Panc1 (cell line): ENCODE measurements around the gene CRMP1. TPM values are rescaled to one million over a fixed set of nuclear protein-coding genes. Genes with fewer than 3 reads are reported as not detected.

Experiments
- ATAC-seq: fragments of 200-7000 bp; cut with Tn5 transposase; 2 replicates; pipeline ENCODE4 v1.9.1; 2020; ENCODE audit warnings: mild to moderate bottlenecking, moderate library complexity
- BruUV-seq: library from RNA; stranded (reverse); fragments of 400-500 nt; replicated peaks from 2 replicates; lab custom pipeline; 2021; lab: Mats Ljungman, UMichigan
- CTCF ChIA-PET: fragments of 300-600 bp; sonication (Branson Sonifier 250); formaldehyde crosslinking; loops from one replicate; lab custom pipeline; 2022; ENCODE audit warnings: antibody characterized with exemption; lab: Charles Lee
- POLR2A ChIA-PET: fragments of 300-600 bp; sonication (Branson Sonifier 250); formaldehyde crosslinking; loops from one replicate; lab custom pipeline; 2022; ENCODE audit warnings: antibody characterized with exemption; lab: Charles Lee
- DNase-seq: peaks from one replicate; pipeline ENCODE4 v3.0.0-alpha.2; 2010; ENCODE audit warnings: low read depth, low spot score
- H3K27ac ChIP-seq: 2 replicates; pipeline ENCODE4 v1.5.1; 2011; ENCODE audit warnings: mild to moderate bottlenecking, low read length, inconsistent platforms
- H3K27me3 ChIP-seq: fragments of 200-500 bp; sonication (Bioruptor generic); 2 replicates; pipeline ENCODE4 v1.6.0; 2014; ENCODE audit warnings: low read length, inconsistent platforms; ENCODE audit not compliant: control insufficient read depth, insufficient read depth
- H3K36me3 ChIP-seq: fragments of 200-500 bp; sonication (Bioruptor generic); 2 replicates; pipeline ENCODE4 v1.5.1; 2014; ENCODE audit warnings: inconsistent platforms, mild to moderate bottlenecking, low read length, moderate library complexity; ENCODE audit not compliant: control insufficient read depth, insufficient read depth
- H3K4me1 ChIP-seq: 2 replicates; pipeline ENCODE4 v1.5.1; 2011; ENCODE audit warnings: inconsistent platforms, mild to moderate bottlenecking, low read length, moderate library complexity; ENCODE audit not compliant: control insufficient read depth, insufficient read depth
- H3K4me3 ChIP-seq, 2 experiments: 2 replicates each; pipeline ENCODE4 v1.5.1; 2011 to 2012; ENCODE audit warnings: low read depth in 2 of 2, low read length in 2 of 2, mild to moderate bottlenecking in 2 of 2, inconsistent platforms in 1 of 2, moderate library complexity in 1 of 2
- H3K9me3 ChIP-seq: fragments of 200-500 bp; sonication (Bioruptor generic); 2 replicates; pipeline ENCODE4 v1.5.1; 2014; ENCODE audit warnings: low read depth, mild to moderate bottlenecking, inconsistent platforms, low read length, moderate library complexity; ENCODE audit not compliant: control insufficient read depth, insufficient read depth
- CTCF ChIP-seq: fragments of 450-650 bp; IDR thresholded peaks from 2 replicates; pipeline ENCODE4 v1.5.1; 2017; ENCODE audit warnings: mild to moderate bottlenecking
- POLR2AphosphoS5 ChIP-seq: IDR thresholded peaks from 2 replicates; pipeline ENCODE4 v1.6.1; 2012; ENCODE audit warnings: mild to moderate bottlenecking, low read depth, low read length, moderate library complexity
- REST ChIP-seq, 2 experiments: IDR thresholded peaks; 2 replicates each; pipeline ENCODE4 v1.6.1; 2011 to 2012; ENCODE audit warnings: low read depth in 2 of 2, control low read depth in 1 of 2, low read length in 1 of 2, mild to moderate bottlenecking in 1 of 2, moderate library complexity in 1 of 2; ENCODE audit not compliant: insufficient read depth in 1 of 2
- SIN3A ChIP-seq: IDR thresholded peaks from 2 replicates; pipeline ENCODE4 v1.6.1; 2012; ENCODE audit warnings: low read depth, mild to moderate bottlenecking, low read length, moderate library complexity, borderline replicate concordance; ENCODE audit not compliant: insufficient read depth
- TCF7L2 ChIP-seq: IDR thresholded peaks from 2 replicates; pipeline ENCODE4 v1.6.1; 2011; ENCODE audit warnings: mild to moderate bottlenecking, low read depth, low read length, inconsistent platforms
- in situ Hi-C: cut with HindIII; loops from 2 replicates; pipeline ENCODE4 v1.10.0; 2016; ENCODE audit warnings: low sequenced_read_pairs, low pct_unique_long_range_greater_than_20kb
- intact Hi-C: fragments of 100-400 bp; cut with micrococcal nuclease; formaldehyde crosslinking; loops from one replicate; pipeline ENCODE4 v1.10.0; 2022; ENCODE audit not compliant: unreplicated experiment
- total RNA-seq: library from RNA; stranded (reverse); gene quantifications from one replicate; pipeline ENCODE4 v1.2.1, GENCODE V29; 2021; ENCODE audit not compliant: unreplicated experiment

The CRMP1 gene
- total RNA-seq, 1 experiment from 2014 or later: 0.28 TPM

GRCh38 chr4:5888222-5889001, 4.5 kb downstream of the CRMP1 start:
- no peaks in the 10 kb centered on the region; the same call in 1 of the 2 replicates for H3K27me3 ChIP-seq
- TF ChIP-seq SIN3A: no peak
- no peak for TF ChIP-seq POLR2AphosphoS5
- TF ChIP-seq REST (IDR thresholded peaks at IDR 0.05; ENCODE audit: insufficient read depth in 1 of 2, low read depth in 2 of 2, low read length in 1 of 2): no peak
- no peak for TF ChIP-seq CTCF
- TF ChIP-seq TCF7L2: no peak
- in situ Hi-C loops: no loop called here
- ChIA-PET CTCF (no interaction called here), POLR2A (no interaction called here)
- H3K36me3 ChIP-seq: no peaks in the 10 kb centered on the region
- intact Hi-C loops: no loop called here
- H3K27ac ChIP-seq: no peak overlapping the region
- H3K4me1 ChIP-seq: no peaks in the 10 kb centered on the region
- no peaks in the 10 kb centered on the region for H3K9me3 ChIP-seq
- ATAC-seq (0 out of 2 replicates have a peak, but pooled peaks have one; percentile 45), DNase-seq (no peak)
- BruUV-seq: no TSS peak
- no peak overlapping the region; a peak in 1 of 4 replicates for H3K4me3 ChIP-seq

GRCh38 chr4:5887361-5888221, 5.3 kb downstream of the CRMP1 start:
- H3K27ac ChIP-seq: no peak overlapping the region
- TF ChIP-seq SIN3A (no peak), CTCF (no peak), TCF7L2 (no peak), REST (IDR thresholded peaks at IDR 0.05; ENCODE audit: insufficient read depth in 1 of 2, low read depth in 2 of 2, low read length in 1 of 2) (no peak), POLR2AphosphoS5 (no peak)
- H3K4me3 ChIP-seq: peak overlapping the region in 1 of 2 experiments; percentile 11; a peak in 1 of 4 replicates
- ChIA-PET CTCF (no interaction called here), POLR2A (no interaction called here)
- H3K36me3 ChIP-seq: no peaks in the 10 kb centered on the region
- intact Hi-C loops (no loop called here), in situ Hi-C loops (no loop called here)
- DNase-seq: no peak
- no peak for ATAC-seq
- BruUV-seq: no TSS peak
- H3K9me3 ChIP-seq: no peaks in the 10 kb centered on the region
- no peaks in the 10 kb centered on the region; the same call in 1 of the 2 replicates for H3K27me3 ChIP-seq
- H3K4me1 ChIP-seq: no peaks in the 10 kb centered on the region
